GM10266 (cell line): ENCODE measurements around the gene MYO1D.

Experiments
- DNase-seq: peaks from one replicate; pipeline ENCODE4 v3.0.0; 2012; ENCODE audit errors: extremely low spot score
- CTCF ChIP-seq: IDR thresholded peaks from 2 replicates; pipeline ENCODE4 v1.5.1; 2012; ENCODE audit warnings: mild to moderate bottlenecking, low read depth; ENCODE audit not compliant: control insufficient read depth, insufficient read depth; ENCODE audit errors: missing control alignments

The MYO1D gene

GRCh38 chr17:32732296-32732642 lies 144.7 kb downstream of the MYO1D start:
- no peak for DNase-seq
- TF ChIP-seq CTCF, result no peak

- TF ChIP-seq CTCF, result no peak
- no peak for DNase-seq
Observed at GRCh38 chr17:32731556-32732295, 145.2 kb downstream of the MYO1D start.

DNA sequence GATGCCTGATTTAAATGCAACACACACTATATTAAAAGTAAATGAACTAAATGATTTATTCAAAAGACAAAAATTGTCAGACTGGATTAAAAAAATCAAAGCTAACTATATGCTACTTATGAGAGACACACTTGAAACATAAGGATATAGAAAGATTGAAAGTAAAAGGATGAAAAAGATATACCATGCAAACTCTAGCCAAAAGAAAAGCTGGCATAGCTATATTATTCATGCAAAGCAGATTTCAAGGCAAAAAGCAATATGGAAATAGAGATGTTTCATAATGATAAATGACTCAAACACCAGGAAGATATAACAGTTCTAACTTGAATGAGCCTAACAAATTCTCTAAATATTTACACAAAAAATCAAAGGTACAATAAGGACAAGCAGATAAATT lies 149.2 kb downstream of the MYO1D start:
- no peak for TF ChIP-seq CTCF
- DNase-seq, result no peak

GRCh38 chr17:32725697-32726096 lies 151.2 kb downstream of the MYO1D start:
- TF ChIP-seq CTCF, result no peak
- DNase-seq, result no peak

DNA sequence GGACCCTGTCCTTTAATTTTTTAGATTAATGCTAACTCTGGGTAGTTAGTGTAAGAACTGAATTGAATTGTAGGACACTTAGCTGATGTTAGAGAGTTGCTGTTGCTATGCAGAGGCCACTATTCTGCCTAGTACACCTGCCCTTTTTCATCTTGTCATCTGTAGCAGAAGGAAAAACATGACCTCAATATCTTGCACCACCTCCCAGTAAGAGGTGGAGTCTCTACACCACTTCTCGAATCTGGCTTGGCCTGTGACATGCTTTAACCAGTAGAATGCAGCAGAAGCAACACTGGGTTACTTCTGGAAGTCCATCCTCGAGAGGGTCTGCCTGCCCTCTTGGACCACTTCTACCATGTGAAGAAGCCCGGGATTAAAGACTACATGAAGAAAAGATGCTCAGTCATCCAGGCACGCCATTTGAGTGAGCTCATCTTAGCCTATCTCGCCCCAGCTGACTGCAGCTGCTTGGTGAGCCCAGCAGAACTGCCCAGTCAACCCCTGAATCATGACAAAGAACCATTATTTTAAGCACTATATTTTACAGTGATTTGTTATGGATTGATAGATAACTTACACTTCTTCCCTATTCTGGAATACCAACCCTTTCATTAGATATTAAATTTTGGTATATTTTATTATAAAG lies 153.5 kb downstream of the MYO1D start:
- no peak for DNase-seq
- TF ChIP-seq CTCF, result no peak

DNA sequence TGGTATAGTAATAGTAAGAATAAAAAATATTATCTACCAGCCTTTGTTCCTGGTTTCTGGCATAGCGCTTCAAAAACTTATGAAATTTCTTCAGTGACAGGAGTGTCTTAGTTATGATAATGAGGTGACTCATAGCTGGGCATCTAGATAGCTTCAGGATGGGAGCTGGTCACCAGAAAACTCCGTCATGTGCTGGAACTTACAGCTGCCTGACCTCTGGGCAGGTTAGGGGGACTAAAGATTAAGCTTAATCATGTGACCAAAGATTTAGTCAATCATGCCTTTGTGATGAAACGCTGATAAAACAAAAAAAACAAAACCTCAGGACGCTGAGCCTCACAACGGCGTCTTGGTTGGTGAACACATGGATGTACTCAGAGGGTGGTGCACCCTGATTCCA lies 154.2 kb downstream of the MYO1D start:
- TF ChIP-seq CTCF, result no peak
- DNase-seq, result no peak

- no peak for TF ChIP-seq CTCF
- DNase-seq, result no peak
Observed at GRCh38 chr17:32720671-32721070, 156.3 kb downstream of the MYO1D start.
